D341Med (cell line): ENCODE data around the gene SLC5A7.

Experiments used
- DNase-seq: peaks from one replicate; pipeline ENCODE4 v3.0.0; 2012; ENCODE audit warnings: low spot score

The SLC5A7 gene

DNA sequence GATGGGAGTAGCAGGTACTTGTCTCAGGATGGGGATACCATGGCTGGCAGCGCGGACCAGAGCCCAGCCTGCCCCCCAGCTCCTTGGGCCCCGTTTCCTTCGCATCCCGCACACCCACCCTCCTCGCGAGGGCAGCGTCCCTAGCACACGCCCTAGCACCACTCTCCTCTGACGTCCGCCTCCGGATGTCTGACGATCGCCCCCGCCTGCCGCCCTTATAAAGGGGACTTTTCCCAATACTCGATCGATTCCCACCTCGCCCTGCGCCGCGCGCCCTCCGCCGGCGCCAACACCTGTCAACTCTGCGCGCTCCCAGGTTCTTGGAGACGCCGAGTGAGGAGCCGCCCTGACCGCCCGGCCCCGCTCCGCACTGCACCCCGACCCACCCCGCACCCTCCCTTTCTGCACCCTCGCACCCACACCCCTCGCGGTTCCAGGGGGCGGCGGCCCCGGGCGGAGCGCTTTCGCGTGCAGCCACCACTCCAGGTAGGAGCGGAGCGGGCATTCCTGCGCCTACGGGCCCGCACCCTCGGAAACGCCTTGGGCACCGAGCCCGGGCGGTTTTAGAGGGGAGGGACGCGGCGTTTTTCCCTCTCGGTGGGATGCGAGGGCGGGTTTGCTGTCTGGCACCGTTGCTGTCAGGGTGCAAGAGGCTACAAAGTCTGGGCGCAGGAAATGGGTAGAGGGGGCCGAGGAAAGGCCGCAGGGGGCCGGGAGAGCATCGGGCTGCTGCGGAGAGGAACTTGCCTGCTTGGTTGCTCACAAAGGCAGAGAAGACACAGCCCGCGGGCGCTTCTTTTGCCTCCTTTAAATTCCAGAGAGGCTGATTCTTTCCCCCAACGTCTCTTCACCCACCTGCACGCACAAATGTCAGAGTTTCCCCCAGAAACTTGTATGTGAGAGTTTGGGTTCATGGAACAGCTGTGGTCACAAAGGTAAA lies at the start of gene SLC5A7:
Gene SLC5A7 (plus strand): TSS at position 247 of the 940 bp plus-strand sequence. CDS start 1,632 bp downstream, outside the sequence.
- DNase-seq = peak; percentile 30

DNA sequence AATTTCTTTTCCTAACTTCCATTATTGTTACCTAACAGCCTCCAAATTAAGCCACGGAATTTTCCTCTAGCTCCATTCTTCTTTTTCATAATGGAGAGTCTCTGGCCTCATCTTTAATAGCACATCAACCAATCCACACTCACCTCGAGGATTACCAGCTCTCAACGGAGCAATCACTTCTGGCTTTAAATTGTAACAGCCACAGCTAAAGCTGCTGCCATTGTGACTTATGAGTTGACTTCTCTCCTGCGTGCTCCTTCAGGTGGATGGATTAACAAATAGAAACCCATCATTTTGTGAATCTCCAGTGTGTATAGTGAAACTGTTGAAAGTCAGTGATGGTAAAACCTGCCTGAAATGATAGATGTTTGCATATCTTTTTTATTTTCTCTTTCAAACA lies 24.9 kb upstream of the SLC5A7 start:
- no peak for DNase-seq

DNA sequence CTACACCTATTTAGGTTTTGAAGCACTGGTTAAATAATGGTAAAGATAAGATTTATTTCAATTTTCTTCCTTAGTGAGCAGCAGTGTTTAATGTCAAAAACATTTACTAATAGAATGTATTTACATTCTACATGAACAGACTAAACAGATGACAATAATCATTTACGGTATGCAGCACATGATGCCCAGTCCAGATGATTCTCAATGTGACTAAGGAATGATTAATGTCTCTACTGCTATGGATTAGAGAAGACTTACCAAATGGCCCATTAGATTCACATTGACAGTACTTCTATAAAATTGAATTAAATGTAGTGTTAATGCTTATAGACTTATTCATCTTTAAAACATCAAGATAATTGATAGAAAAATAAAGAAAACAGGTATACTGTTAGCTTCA lies 22.1 kb upstream of the SLC5A7 start:
- DNase-seq = no peak

DNA sequence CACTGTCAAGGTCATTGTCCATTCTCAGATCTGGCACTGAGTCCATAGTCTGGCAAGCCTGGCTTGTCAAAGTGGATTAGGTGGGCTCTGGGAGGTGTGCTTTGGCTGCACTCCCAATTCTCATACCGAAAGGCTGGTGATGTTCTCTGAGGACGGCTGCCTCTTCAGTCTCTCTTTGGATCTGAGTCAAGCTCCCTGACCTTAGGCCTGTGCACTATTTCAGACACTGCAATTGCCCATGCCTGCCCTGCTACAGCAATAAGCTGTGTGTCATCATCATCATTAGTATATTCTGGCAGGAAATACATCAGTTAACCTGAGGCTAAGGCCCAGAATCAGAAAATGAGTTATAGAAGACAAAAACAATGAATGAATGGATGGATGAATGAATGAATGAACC lies 1.6 kb upstream of the SLC5A7 start:
- no peak for DNase-seq

DNA sequence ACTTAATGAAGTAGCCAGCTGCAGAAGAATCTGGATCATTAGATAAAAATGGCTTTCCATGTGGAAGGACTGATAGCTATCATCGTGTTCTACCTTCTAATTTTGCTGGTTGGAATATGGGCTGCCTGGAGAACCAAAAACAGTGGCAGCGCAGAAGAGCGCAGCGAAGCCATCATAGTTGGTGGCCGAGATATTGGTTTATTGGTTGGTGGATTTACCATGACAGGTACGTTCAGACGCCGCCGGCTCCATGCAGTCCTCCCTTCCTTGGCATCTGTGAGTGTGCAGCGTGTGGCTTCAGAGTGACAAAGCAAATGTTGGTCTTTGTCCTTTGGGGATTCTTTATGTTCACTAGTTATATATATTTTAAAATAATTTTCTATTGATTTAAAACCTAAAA lies 1.8 kb downstream of the SLC5A7 start:
- no peak for DNase-seq

DNA sequence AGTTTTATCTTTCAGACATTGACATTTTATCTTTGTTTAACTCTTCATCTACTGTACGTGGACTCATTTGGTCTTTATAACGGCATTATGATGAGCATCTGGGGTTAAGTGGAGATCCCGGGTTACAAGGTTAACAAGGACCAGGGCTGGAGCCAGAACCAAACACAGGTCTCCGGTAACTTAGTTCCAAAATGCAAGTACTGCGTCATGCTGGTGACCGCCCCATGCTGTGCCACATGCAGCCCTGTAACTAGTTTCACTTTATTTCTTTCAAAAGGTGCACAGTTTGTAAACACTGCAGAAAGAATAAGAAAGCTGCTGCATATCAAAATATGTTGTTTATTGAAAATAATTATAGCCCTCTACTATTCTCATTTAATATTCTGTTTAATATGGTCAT lies 3.1 kb downstream of the SLC5A7 start:
- no peak for DNase-seq

DNA sequence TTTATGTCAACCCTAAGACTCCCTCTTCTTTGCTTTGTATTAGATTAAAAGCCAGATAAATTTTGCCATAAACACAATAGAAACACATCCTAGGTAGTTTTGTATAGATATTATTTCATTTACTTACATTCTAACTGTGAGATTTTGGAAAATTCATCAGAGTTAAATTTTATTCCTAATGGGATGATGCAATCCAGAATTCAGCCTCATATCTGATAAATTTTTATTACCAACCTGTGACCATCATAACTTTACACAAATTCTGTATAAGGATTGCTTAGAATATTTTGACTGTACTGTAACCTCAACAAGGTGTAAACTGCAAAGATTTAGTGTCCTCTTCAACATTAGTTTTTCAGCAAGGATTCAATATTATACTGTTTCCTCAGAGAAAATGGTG lies 4.4 kb downstream of the SLC5A7 start:
- no peak for DNase-seq

DNA sequence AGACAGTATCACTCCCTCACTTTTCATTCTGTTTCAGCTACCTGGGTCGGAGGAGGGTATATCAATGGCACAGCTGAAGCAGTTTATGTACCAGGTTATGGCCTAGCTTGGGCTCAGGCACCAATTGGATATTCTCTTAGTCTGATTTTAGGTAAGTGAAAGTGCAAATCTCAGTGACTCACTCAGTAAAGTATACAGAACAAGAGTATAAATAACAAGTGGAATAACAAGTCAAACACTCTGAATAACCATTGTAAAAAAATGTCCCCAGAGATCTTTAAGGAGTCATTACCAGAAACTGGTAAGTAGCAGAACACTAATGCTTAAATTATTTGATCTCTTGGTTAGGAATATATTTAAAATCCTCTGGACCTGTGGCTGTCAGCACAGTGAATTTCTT lies 5.7 kb downstream of the SLC5A7 start:
- no peak for DNase-seq

DNA sequence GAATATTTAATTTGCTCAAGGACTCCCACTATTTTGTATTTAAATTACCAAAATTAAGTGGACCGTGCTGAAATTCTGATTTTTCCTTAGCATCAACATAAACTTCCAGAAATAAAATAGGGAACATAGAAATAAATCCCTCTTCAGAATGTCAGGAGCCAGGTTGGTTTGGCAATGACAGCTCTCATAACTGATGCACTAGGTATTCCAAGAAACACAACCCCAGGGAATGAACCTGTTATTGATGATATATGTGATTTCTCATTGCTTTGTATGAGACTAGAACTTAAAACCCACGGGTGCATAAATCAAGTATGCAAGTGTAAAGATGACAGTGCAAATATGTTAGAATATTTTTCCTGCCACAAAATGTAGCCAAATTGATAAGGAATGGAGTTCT lies 12.8 kb downstream of the SLC5A7 start:
- no peak for DNase-seq

DNA sequence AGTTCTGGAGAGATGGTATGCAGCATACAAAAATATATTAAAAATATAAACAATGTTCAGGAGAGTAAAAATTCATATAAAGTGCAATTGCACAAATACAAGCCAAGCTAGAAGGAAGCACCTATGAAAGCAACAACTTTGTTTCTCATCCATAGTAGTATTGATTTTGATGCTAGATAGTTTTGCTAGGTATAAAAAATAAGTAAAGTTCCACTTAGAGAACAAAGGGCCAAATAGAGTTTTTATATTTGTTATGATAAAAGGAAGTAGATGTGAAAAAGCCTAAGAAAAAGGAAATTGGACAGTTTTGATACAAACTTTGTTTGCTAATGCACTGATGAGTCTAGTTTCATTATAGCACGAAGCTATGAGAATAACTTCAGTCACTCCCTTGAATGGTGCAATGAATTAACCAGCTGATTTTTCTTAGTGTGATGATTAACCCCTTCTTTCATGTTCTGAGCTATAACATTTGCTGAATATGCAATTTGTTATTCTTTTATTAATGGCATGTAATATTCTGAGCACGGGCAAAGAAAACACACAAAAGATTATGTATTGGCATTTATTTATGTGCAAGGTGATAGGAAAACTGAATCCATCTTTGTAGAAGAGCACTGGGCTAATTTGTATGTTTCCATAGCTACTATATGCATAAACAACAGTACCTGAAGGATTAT lies 24.7 kb downstream of the SLC5A7 start:
- DNase-seq = no peak

DNA sequence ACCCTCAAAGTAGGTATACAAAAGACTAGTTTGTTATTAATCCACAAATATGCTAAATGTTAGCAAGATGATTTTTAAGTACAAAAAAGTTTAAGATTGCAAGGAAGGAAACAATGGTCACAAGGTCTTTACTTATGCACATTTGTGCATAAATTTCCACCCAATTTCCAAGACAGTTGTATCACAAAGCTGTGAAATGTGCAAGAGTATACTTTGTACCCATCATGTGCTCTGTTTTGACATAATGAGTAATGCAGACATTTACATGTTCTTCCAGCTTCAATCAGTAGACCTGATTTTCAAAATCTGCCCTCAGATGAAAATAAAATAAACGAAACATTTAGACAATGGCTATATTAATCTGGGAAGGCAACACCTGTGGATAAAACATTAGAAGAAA lies 27.0 kb downstream of the SLC5A7 start:
- no peak for DNase-seq

DNA sequence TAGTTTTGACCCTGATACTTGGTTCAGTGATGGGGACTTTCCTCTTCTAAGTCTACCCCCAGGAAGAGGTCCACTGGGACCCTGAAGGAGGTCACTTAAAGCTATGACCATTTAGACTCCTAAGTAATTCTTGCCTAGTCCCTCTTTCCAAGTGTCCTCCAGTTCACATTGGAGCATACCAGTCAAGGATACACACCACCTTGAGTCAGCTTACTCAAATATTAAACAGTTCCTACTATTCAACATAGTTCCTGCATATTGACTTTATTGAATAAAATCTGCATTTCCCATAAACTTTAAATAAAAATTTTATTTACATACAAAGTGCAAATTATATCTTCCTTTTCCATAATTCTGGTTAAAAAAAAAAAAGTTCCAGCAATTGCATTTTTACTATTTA lies 36.3 kb downstream of the SLC5A7 start:
- no peak for DNase-seq

DNA sequence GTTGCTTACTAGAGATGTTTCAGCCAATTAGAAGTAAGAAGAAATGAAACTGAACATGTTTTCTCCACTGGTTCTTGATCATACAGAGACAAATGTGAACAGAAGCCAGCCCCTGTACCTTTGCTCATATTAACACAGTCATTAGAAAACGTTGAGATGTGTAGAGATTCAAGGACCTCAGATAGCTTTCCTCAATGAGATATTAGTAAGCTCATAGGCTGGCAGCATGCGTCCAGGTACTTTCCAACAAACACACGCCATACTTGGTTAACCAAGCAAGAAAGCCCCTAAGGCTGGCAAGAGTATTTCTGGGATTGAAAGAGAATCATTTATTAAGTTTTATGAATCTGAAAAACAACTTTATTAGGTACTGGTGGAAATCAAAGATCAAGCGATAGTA lies 37.5 kb downstream of the SLC5A7 start:
- DNase-seq = no peak

DNA sequence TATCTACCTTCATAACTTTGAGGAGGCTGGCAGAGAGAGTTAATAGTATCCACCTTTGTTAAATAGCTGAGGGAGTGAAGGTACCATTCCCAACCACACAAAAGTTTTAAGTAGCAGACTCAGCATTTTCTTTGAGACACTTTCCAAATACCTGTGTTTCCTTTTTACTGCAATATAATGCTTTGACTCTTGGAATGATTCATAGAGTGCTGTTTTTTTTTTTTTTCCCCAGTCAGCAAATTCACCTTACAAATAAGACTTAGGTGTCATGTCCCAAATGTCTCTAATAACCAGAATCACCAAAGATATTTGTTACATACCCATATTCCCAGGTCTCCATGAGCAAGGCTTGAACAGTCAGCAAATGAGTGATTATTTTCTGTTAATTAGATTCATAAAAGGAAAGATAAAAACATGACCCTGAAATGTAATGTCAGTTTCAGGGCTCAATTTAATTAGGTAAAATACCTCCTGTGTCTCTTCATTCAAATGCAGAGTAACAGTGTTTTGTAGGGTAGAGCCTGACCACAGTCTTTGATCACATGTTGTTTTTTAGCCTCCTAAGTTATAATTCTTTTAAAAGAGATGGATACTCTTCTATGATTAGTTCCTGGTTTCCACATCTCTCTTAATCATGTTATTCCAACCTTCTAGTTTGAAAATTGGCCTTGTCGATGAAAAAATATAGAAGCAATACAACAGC lies 39.9 kb downstream of the SLC5A7 start:
- no peak for DNase-seq

DNA sequence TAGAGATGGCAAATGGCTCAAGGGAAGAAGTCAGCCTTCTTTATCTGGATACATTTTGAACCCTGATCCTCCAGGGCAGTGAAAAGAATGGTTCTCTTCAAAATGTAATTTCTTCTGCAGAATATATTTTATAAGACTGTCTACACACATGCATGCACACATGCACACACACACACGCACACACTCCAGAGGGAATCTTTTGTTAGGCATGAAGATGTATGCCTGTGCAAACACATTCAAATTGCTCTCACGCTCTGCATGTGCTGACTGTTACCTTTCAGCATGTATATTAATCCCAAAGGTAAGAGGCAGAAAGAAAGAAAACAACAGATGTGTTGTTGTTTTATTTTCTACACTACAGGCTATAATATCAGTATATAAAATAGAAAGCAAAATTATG lies 43.2 kb downstream of the SLC5A7 start:
- no peak for DNase-seq

DNA sequence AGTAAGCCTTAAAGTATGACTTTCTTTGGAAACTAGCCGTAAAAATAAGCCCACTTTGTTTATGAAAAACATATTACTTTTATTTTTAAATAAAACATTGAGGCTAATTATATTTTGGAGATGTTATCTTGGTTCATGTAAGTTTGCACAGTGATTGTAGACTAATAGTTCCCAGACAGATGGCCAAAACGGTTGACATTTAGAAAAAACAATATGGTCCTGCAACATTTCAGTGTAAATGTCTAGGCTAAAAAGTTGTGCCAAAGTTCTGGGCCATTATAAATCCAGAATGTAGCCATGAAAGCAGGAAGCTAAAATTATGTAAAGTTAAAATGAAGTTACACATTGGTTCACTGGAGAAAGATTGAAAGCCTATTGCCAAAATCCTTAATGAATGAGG lies 43.6 kb downstream of the SLC5A7 start:
- no peak for DNase-seq

DNA sequence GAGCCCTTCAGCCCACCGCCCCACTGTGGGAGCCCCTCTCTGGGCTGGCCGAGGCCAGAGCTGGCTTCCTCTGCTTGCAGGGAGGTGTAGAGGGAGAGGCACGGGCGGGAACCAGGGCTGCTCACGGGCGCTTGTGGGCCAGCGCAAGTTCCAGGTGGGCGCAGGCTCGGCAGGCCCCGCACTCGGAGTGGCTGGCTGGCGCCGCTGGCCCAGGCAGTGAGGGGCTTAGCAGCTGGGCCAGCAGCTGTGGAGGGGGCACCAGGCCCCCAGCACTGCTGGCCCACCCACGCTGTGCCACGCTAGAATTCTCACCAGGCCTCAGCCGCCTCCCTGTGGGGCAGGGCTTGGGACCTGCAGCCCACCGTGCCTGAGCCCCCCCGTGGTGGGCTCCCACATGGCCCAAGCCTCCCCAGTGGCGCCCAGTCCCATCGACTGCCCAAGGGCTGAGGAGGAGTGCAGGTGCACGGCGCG lies 45.2 kb downstream of the SLC5A7 start:
- DNase-seq = no peak

DNA sequence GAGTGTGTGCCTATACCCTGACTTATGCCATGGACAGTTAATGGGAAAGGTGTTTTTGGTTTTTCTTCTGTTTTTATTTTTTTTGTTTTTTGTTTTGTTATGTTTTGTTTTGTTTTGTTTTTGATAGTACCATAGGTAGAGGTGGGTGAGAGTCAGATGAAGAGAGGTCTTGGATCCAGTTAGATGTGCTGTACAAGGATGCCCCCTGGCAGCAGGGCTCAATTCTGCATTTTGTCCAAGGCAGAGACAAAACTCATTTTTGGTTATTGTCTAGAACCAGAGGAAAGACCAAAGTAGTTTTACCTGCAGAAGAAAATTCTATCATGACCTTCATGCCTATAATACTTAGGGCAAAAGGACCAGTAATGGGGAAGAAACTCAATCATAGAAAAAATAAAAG lies 48.5 kb downstream of the SLC5A7 start:
- no peak for DNase-seq

DNA sequence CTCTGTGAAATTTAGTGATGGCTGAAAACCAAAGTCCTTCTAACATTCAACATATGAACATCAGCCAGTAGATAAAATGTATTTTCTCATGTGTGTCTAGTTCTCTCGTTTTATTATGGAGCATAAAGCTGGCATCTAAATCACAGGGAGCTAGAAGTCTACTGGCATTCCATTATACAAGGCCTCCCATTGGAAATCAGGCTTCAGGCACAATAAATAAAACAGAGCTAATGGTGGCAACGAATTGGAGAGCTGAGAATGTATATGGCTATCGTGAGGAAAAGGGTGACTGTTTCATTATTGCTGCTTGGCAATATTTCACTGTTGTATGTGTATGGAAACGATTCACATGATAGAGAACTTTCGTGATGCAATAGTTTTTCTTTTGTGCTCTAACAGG lies 62.4 kb downstream of the SLC5A7 start:
- DNase-seq = no peak

DNA sequence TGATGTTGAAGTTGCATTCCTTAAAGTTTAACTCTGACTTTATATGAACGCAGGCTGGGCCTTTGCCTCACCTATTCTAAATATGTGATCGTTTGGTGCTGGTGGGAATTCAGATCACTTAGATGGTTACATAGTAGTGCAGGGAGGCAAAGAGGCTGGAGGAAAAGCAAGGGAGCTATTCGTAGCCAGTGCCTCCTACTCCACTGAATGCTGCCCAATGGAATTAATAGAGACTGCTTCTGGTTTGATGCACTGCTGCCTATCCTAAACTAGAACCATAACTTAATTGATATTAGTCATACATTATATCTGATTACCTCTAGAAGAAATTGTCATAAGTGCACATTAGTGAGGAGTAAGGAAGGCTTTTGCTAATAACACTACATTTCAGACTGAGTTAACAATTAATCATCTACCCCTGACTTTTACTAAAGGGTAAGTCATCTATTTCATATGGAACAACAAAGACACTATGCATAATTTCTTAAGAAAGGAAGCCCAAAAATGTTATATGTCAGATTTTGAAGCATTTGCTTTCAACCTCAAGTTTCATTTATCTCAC lies 72.3 kb downstream of the SLC5A7 start:
- DNase-seq = no peak

DNA sequence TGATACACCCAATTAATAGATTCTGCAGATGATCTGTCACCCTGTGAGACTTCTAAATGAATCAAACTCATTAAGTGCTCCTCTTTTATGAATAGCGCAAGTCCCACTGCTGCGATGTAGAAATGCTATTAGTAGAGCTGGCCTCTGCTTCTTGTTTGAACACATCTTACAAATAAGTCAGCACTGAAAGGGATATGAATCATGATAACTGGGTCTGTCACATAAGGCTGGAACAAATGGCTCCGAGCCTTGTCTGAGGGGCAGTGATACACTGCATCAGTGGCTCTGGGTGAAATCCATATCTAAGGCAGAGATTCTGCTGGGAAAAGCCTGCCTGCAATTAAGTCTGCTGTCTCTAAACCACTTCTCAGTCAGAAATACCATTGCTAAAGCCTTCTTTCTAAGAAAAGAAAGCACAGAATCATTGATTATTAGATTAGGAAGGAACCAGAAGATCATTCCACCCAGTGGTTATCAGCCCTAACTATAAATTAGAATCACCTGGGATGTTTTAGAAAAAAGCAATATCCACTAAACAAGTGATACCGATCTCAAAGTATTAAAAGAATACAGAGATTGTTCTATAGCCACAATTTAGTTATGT lies 75.2 kb downstream of the SLC5A7 start:
- no peak for DNase-seq
